IMR-90 (cell line): ENCODE data around the gene CD1C. TPM values are rescaled to one million over a fixed set of nuclear protein-coding genes. Genes with fewer than 3 reads are reported as not detected.
"Not testable (repeated sequence)": the region's sequence is repeated elsewhere in the genome, so short reads cannot be mapped to it uniquely, and the experiment has no call there.

Source experiments
- ATAC-seq: fragments of 200-7000 bp; cut with Tn5 transposase; 2 replicates; pipeline ENCODE4 v1.9.1; 2020; ENCODE audit warnings: low read depth, mild to moderate bottlenecking, moderate library complexity
- BruUV-seq: library from RNA; stranded (reverse); fragments of 400-500 nt; replicated peaks from 2 replicates; lab custom pipeline; 2021; lab: Mats Ljungman, UMichigan
- CTCF ChIA-PET: fragments of 300-600 bp; formaldehyde crosslinking; extraction: SDS; loops from one replicate; lab custom pipeline; 2021; ENCODE audit warnings: antibody characterized with exemption; lab: Yijun Ruan, JAX
- POLR2A ChIA-PET: fragments of 300-600 bp; sonication (Branson Sonifier 250); formaldehyde crosslinking; loops from one replicate; lab custom pipeline; 2022; ENCODE audit warnings: antibody characterized with exemption; ENCODE audit not compliant: unreplicated experiment; lab: Charles Lee
- DNase-seq: peaks from one replicate; pipeline ENCODE4 v3.0.0; 2013
- H2AFZ ChIP-seq: replicated peaks from 2 replicates; pipeline ENCODE3; 2013; ENCODE audit warnings: low read length, mild to moderate bottlenecking; ENCODE audit not compliant: poor library complexity
- H2AK5ac ChIP-seq: 2 replicates; pipeline ENCODE4 v1.6.1; 2013; ENCODE audit warnings: low read depth, low read length, inconsistent platforms
- H2AK9ac ChIP-seq: replicated peaks from 2 replicates; pipeline ENCODE3; 2013; ENCODE audit warnings: mild to moderate bottlenecking, low read depth, low read length, moderate library complexity; ENCODE audit not compliant: poor library complexity
- H2BK120ac ChIP-seq: 2 replicates; pipeline ENCODE4 v1.6.1; 2013; ENCODE audit warnings: low read depth, low read length, inconsistent platforms
- H2BK15ac ChIP-seq: 3 replicates; pipeline ENCODE4 v1.6.1; 2013; ENCODE audit warnings: low read depth, low read length, inconsistent platforms
- H2BK20ac ChIP-seq: 2 replicates; pipeline ENCODE4 v1.6.1; 2013; ENCODE audit warnings: low read depth, mild to moderate bottlenecking, inconsistent platforms, low read length, moderate library complexity
- H2BK5ac ChIP-seq: 2 replicates; pipeline ENCODE4 v1.6.1; 2013; ENCODE audit warnings: mild to moderate bottlenecking, low read depth, low read length, inconsistent platforms; ENCODE audit not compliant: poor library complexity, severe bottlenecking
- H3K14ac ChIP-seq: replicated peaks from 2 replicates; pipeline ENCODE4 v1.6.1; 2013; ENCODE audit warnings: low read depth, low read length, inconsistent platforms
- H3K18ac ChIP-seq: 2 replicates; pipeline ENCODE4 v1.6.1; 2013; ENCODE audit warnings: low read depth, low read length, control low read depth
- H3K23ac ChIP-seq: 2 replicates; pipeline ENCODE4 v1.6.1; 2013; ENCODE audit warnings: low read depth, low read length, inconsistent platforms
- H3K27ac ChIP-seq: 2 replicates; pipeline ENCODE4 v1.5.1; 2013; ENCODE audit warnings: mild to moderate bottlenecking, control low read depth, low read length; ENCODE audit not compliant: insufficient read depth
- H3K27me3 ChIP-seq: 2 replicates; pipeline ENCODE4 v1.6.1; 2013; ENCODE audit warnings: low read length; ENCODE audit not compliant: control insufficient read depth, insufficient read depth
- H3K36me3 ChIP-seq: 2 replicates; pipeline ENCODE4 v1.6.1; 2013; ENCODE audit warnings: low read length, mixed read lengths; ENCODE audit not compliant: control insufficient read depth, insufficient read depth
- H3K4ac ChIP-seq: 2 replicates; pipeline ENCODE4 v1.6.1; 2013; ENCODE audit warnings: low read depth, low read length, inconsistent platforms
- H3K4me1 ChIP-seq: 2 replicates; pipeline ENCODE4 v1.6.1; 2013; ENCODE audit warnings: low read length, mixed read lengths; ENCODE audit not compliant: control insufficient read depth, insufficient read depth
- H3K4me2 ChIP-seq: 2 replicates; pipeline ENCODE4 v1.6.1; 2013; ENCODE audit warnings: low read depth, mild to moderate bottlenecking, control low read depth, low read length, moderate library complexity
- H3K4me3 ChIP-seq: 2 replicates; pipeline ENCODE4 v1.5.1; 2013; ENCODE audit warnings: low read depth, mild to moderate bottlenecking, control low read depth, low read length, moderate library complexity; ENCODE audit not compliant: insufficient read depth
- H3K56ac ChIP-seq: 2 replicates; pipeline ENCODE4 v1.6.1; 2013; ENCODE audit warnings: low read length, inconsistent platforms; ENCODE audit not compliant: insufficient read depth; ENCODE audit errors: extremely low read depth
- H3K79me1 ChIP-seq, 2 experiments: 2 replicates each; pipeline ENCODE4 v1.6.1; 2013; ENCODE audit warnings: low read length in 2 of 2, inconsistent platforms in 1 of 2, low read depth in 1 of 2
- H3K9ac ChIP-seq: 2 replicates; pipeline ENCODE4 v1.6.1; 2013; ENCODE audit warnings: low read depth, low read length, control low read depth
- H3K9me1 ChIP-seq: 2 replicates; pipeline ENCODE4 v1.6.1; 2013; ENCODE audit warnings: low read length, inconsistent platforms; ENCODE audit not compliant: insufficient read depth
- H3K9me3 ChIP-seq: 2 replicates; pipeline ENCODE4 v1.6.1; 2013; ENCODE audit warnings: low read length; ENCODE audit not compliant: control insufficient read depth, insufficient read depth
- H4K20me1 ChIP-seq: 2 replicates; pipeline ENCODE4 v1.6.1; 2013; ENCODE audit warnings: low read length, inconsistent platforms; ENCODE audit not compliant: insufficient read depth
- H4K5ac ChIP-seq: 2 replicates; pipeline ENCODE4 v1.6.1; 2013; ENCODE audit warnings: mild to moderate bottlenecking, low read depth, low read length, control low read depth
- H4K8ac ChIP-seq, 2 experiments: 2 replicates each; pipeline ENCODE4 v1.6.1; 2013; ENCODE audit warnings: low read depth in 2 of 2, low read length in 2 of 2, control low read depth in 1 of 2, inconsistent platforms in 1 of 2
- H4K91ac ChIP-seq: 2 replicates; pipeline ENCODE4 v1.6.1; 2013; ENCODE audit warnings: low read depth, low read length, inconsistent platforms; ENCODE audit not compliant: insufficient read depth
- WGBS, 2 experiments: methylation state at CpG; one replicate each; pipeline versions ENCODE4 v1.1.5 to v1.1.7; 2013; ENCODE audit warnings: missing lambda C conversion rate in 2 of 2; ENCODE audit not compliant: insufficient read length in 1 of 2; ENCODE audit errors: extremely low coverage in 2 of 2; 5-methylcytosine and 5-hydroxymethylcytosine counted together
- dilution Hi-C: fragments of 300-500 bp; cut with HindIII; formaldehyde crosslinking; loops from one replicate; pipeline ENCODE4 v1.14.3; 2018; ENCODE audit warnings: low sequenced_read_pairs; ENCODE audit not compliant: unreplicated experiment
- in situ Hi-C: fragments of 300-500 bp; cut with MboI; formaldehyde crosslinking; loops from 3 replicates; pipeline ENCODE4 v1.14.3; 2019; ENCODE audit warnings: low sequenced_read_pairs, inconsistent platforms, mixed read lengths
- intact Hi-C: fragments of 100-400 bp; cut with micrococcal nuclease; formaldehyde crosslinking; loops from 2 replicates; pipeline ENCODE4 v1.10.0; 2022
- polyA plus RNA-seq, 3 experiments: library from polyadenylated mRNA; depleted of rRNA; stranded (reverse); fragments of >200 nt; gene quantifications; 2 replicates each; pipeline ENCODE4 v1.2.3, GENCODE V29; 2012; ENCODE audit warnings: low replicate concordance in 1 of 3
- total RNA-seq: library from RNA; depleted of rRNA; stranded (reverse); fragments of >200 nt; gene quantifications from 2 replicates; pipeline ENCODE4 v1.2.3, GENCODE V29; 2012

CD1C gene
- total and polyA plus RNA-seq, 2 of the 4 experiments (the other 2 are of a cell fraction) = not detected

- H4K91ac ChIP-seq, H3K9me3 ChIP-seq, H2AFZ ChIP-seq, H2AK9ac ChIP-seq, H4K20me1 ChIP-seq, dilution Hi-C loops, H4K5ac ChIP-seq, in situ Hi-C loops, CTCF ChIA-PET, H3K9me1 ChIP-seq, H4K8ac ChIP-seq, H3K27me3 ChIP-seq, H3K18ac ChIP-seq, H3K4me3 ChIP-seq, H3K4ac ChIP-seq, H2BK5ac ChIP-seq, H3K4me1 ChIP-seq, H2BK15ac ChIP-seq, H3K56ac ChIP-seq, H3K36me3 ChIP-seq, H2AK5ac ChIP-seq, H3K23ac ChIP-seq, H3K4me2 ChIP-seq, BruUV-seq, H2BK20ac ChIP-seq, H3K14ac ChIP-seq, H3K79me1 ChIP-seq, H2BK120ac ChIP-seq, ATAC-seq, H3K9ac ChIP-seq, H3K27ac ChIP-seq, intact Hi-C loops, POLR2A ChIA-PET, DNase-seq: not testable (repeated sequence)
- 29% methylated on average over 1 of the region's 2 CpGs; no CpG with 5 or more reads in 1 of the 2 experiments for WGBS, 2 experiments
Measured at GRCh38 chr1:158282421-158282820, 7.3 kb upstream of the CD1C start.
